K562 (cell line): ENCODE results near the gene RBMX2. TPM values are rescaled to one million over a fixed set of nuclear protein-coding genes. Genes with fewer than 3 reads are reported as not detected.

ENCODE experiments used
- ASH1L ChIP-seq: fragments of 450-650 bp; IDR thresholded peaks from 2 replicates; pipeline ENCODE4 v1.6.1; 2018; ENCODE audit warnings: borderline replicate concordance, mild to moderate bottlenecking, low read depth; ENCODE audit not compliant: partially characterized antibody
- CBX2 ChIP-seq: fragments of 200-600 bp; sonication (generic); IDR thresholded peaks from one replicate; pipeline ENCODE4 v1.6.1; 2012; ENCODE audit warnings: mild to moderate bottlenecking, low read length, inconsistent platforms; ENCODE audit not compliant: insufficient read depth, poor library complexity, severe bottlenecking
- CHD2 ChIP-seq: IDR thresholded peaks from 2 replicates; pipeline ENCODE4 v1.6.1; 2011; ENCODE audit warnings: low read depth, low read length
- CSDE1 ChIP-seq, 2 experiments: fragments of 450-650 bp; IDR thresholded peaks; 2 replicates each; pipeline ENCODE4 v1.6.1; 2016; ENCODE audit warnings: mild to moderate bottlenecking in 1 of 2
- HDAC3 ChIP-seq: fragments of 450-650 bp; IDR thresholded peaks from 2 replicates; pipeline ENCODE4 v1.6.1; 2018; ENCODE audit warnings: borderline replicate concordance, mild to moderate bottlenecking, moderate library complexity; ENCODE audit not compliant: partially characterized antibody
- KHSRP ChIP-seq: fragments of 450-650 bp; IDR thresholded peaks from 2 replicates; pipeline ENCODE4 v1.6.1; 2017
- PHF21A ChIP-seq: fragments of 450-650 bp; IDR thresholded peaks from 2 replicates; pipeline ENCODE4 v1.6.1; 2017; ENCODE audit warnings: low read depth, borderline replicate concordance
- POLR2AphosphoS2 ChIP-seq: IDR thresholded peaks from 2 replicates; pipeline ENCODE4 v1.6.1; 2012; ENCODE audit warnings: low read length, improper control_type of control experiment
- SNIP1 ChIP-seq: fragments of 450-650 bp; IDR thresholded peaks from 2 replicates; pipeline ENCODE4 v1.7.1; 2017; ENCODE audit warnings: low read depth, mild to moderate bottlenecking
- SOX6 ChIP-seq: fragments of 450-650 bp; IDR thresholded peaks from 2 replicates; pipeline ENCODE4 v1.6.1; 2014; ENCODE audit warnings: mild to moderate bottlenecking
- SPI1 ChIP-seq: IDR thresholded peaks from 2 replicates; pipeline ENCODE4 v1.6.1; 2011; ENCODE audit warnings: low read depth, low read length, control low read depth, borderline replicate concordance
- YY1 ChIP-seq, 3 experiments: IDR thresholded peaks; 2 replicates each; pipeline ENCODE4 v1.6.1; 2011; ENCODE audit warnings: low read length in 2 of 3, mild to moderate bottlenecking in 2 of 3, moderate library complexity in 2 of 3, borderline replicate concordance in 1 of 3, control low read depth in 1 of 3, low read depth in 1 of 3; ENCODE audit not compliant: insufficient read depth in 3 of 3, insufficient replicate concordance in 2 of 3, control insufficient read depth in 1 of 3, insufficient read length in 1 of 3; ENCODE audit errors: extremely low read depth in 1 of 3
- ZNF140 ChIP-seq: fragments of 250-450 bp; sonication (Bioruptor Pico); IDR thresholded peaks from 2 replicates; pipeline ENCODE4 v1.8.0; 2021; ENCODE audit warnings: moderate library complexity, mild to moderate bottlenecking, inconsistent platforms
- ZNF583 ChIP-seq: fragments of 250-450 bp; sonication (Bioruptor Pico); IDR thresholded peaks from 2 replicates; pipeline ENCODE4 v1.4.0; 2020
- polyA plus RNA-seq, 8 experiments: library from polyadenylated mRNA; depleted of rRNA in 4 of 8; stranded (reverse) in 5 of 8; unstranded in 3 of 8; fragments of >200 nt; fragmentation: Nextera tagmentation in 2 of 8; fragmentation: Illumina TruSeq in 1 of 8; extraction: Ambion mirVana in 2 of 8; extraction: Trizol in 1 of 8; gene quantifications; 2 replicates each; pipeline versions ENCODE4 v1.2.1 to v1.2.3, GENCODE V29; 2011 to 2014; ENCODE audit warnings: inconsistent platforms in 1 of 8, missing spikeins in 1 of 8
- total RNA-seq, 7 experiments: library from RNA; depleted of rRNA in 6 of 7; stranded (reverse); fragments of >200 nt in 6 of 7; fragmentation: Illumina TruSeq in 2 of 7; extraction: Trizol in 2 of 7; gene quantifications; 2 replicates each; pipeline versions ENCODE4 v1.2.1 to v1.2.3, GENCODE V29; 2011 to 2021; ENCODE audit warnings: low replicate concordance in 1 of 7
- TF ChIP-seq, protein P1 (sequence below): fragments of 450-650 bp; conservative IDR thresholded peaks from 2 replicates; pipeline ENCODE4 v1.6.1; 2016; ENCODE audit warnings: missing genetic modification characterization, low read depth, mild to moderate bottlenecking, control low read depth, missing compliant biosample characterization
- TF ChIP-seq, protein P2 (sequence below): sonication (generic); formaldehyde crosslinking; IDR thresholded peaks from 2 replicates; pipeline ENCODE4 v1.5.0; 2020; ENCODE audit warnings: missing genetic modification reagents
- TF ChIP-seq, protein P3 (sequence below), 2 experiments: fragments of 450-650 bp in 1 of 2; sonication (generic) in 1 of 2; formaldehyde crosslinking; conservative IDR thresholded peaks; 2 replicates each; pipeline versions ENCODE4 v1.4.0 to v1.8.1; 2020 to 2022; ENCODE audit warnings: mild to moderate bottlenecking in 1 of 2, missing genetic modification reagents in 1 of 2
- TF ChIP-seq, protein P4 (sequence below): fragments of 450-650 bp; formaldehyde crosslinking; IDR thresholded peaks from 2 replicates; pipeline ENCODE4 v1.4.0; 2020; ENCODE audit warnings: mild to moderate bottlenecking, moderate library complexity
- TF ChIP-seq, protein P5 (sequence below), 2 experiments: IDR thresholded peaks in 1 of 2; conservative IDR thresholded peaks in 1 of 2; 2 replicates each; pipeline ENCODE4 v1.6.1; 2016; ENCODE audit warnings: low read depth in 2 of 2, mild to moderate bottlenecking in 1 of 2, missing compliant biosample characterization in 1 of 2, missing genetic modification characterization in 1 of 2, moderate library complexity in 1 of 2

Gene RBMX2
- total and polyA plus RNA-seq, 9 of the 15 experiments (the other 6 are each of a cell fraction or from before 2014, with no cell fraction given): 27.2 to 62.5 (median 54.1) TPM

DNA sequence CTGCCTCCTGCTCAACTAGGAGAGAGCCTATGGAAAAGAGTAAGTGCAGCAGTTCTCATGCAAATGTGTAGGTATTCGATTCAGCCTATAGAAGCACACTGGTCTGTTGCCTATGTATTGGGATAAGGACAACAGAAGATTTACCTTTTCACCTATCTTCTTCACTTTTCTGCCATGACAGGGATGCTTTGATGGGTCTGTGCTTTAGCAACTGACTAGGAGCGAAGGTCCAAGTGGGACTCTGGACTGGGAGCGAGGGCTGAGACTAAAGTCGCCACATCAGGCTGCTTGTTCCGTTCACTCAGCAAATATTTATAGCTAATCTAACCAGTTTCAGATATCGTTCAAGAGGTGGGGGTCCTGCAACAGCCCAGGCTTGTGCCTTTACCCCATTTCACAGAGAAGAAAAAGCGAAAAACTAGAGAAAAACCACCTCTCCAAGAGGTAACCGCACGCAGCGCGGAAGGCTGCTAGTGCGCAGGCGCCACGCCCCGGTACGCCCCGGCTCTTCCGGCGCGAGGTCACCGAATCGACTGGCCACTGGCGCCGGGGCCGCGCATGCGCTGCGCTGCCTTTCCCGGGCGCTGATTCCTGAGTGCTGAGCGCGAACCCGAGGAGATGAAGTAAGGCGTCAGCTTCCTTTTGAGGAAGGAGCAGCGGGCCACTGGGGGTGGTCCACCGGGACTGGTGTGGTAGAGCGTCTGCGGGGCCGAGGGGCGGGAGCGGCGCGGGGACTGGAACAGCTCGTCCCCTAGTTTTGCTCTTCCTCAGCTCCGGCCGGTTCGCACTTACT lies at the start of gene RBMX2 (continued):
- TF ChIP-seq SPI1 (no peak), PHF21A (no peak), CBX2 (no peak), ASH1L (no peak), KHSRP (no peak), POLR2AphosphoS2 (no peak), CSDE1 (IDR thresholded peaks at IDR 0.05) (no peak; a peak in 1 of 4 replicates), HDAC3 (no peak), CHD2 (no peak), ZNF140 (CRISPR knock-in tag) (no peak), YY1 (IDR thresholded peaks at IDR 0.05; ENCODE audit: borderline replicate concordance in 1 of 3, control insufficient read depth in 1 of 3, extremely low read depth in 1 of 3, insufficient read depth in 3 of 3, insufficient read length in 1 of 3, insufficient replicate concordance in 2 of 3, low read depth in 1 of 3, low read length in 2 of 3) (no peak), SNIP1 (no peak), ZNF583 (CRISPR knock-in tag) (no peak), SOX6 (no peak)
- TF ChIP-seq, protein P1, sequence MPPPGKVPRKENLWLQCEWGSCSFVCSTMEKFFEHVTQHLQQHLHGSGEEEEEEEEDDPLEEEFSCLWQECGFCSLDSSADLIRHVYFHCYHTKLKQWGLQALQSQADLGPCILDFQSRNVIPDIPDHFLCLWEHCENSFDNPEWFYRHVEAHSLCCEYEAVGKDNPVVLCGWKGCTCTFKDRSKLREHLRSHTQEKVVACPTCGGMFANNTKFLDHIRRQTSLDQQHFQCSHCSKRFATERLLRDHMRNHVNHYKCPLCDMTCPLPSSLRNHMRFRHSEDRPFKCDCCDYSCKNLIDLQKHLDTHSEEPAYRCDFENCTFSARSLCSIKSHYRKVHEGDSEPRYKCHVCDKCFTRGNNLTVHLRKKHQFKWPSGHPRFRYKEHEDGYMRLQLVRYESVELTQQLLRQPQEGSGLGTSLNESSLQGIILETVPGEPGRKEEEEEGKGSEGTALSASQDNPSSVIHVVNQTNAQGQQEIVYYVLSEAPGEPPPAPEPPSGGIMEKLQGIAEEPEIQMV (tag): no peak
- TF ChIP-seq, protein P2, sequence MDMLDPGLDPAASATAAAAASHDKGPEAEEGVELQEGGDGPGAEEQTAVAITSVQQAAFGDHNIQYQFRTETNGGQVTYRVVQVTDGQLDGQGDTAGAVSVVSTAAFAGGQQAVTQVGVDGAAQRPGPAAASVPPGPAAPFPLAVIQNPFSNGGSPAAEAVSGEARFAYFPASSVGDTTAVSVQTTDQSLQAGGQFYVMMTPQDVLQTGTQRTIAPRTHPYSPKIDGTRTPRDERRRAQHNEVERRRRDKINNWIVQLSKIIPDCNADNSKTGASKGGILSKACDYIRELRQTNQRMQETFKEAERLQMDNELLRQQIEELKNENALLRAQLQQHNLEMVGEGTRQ (CRISPR knock-in tag): no peak
- TF ChIP-seq, protein P3, sequence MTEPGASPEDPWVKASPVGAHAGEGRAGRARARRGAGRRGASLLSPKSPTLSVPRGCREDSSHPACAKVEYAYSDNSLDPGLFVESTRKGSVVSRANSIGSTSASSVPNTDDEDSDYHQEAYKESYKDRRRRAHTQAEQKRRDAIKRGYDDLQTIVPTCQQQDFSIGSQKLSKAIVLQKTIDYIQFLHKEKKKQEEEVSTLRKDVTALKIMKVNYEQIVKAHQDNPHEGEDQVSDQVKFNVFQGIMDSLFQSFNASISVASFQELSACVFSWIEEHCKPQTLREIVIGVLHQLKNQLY (CRISPR knock-in tag; conservative IDR thresholded peaks at IDR 0.05): no peak
- TF ChIP-seq, protein P4, sequence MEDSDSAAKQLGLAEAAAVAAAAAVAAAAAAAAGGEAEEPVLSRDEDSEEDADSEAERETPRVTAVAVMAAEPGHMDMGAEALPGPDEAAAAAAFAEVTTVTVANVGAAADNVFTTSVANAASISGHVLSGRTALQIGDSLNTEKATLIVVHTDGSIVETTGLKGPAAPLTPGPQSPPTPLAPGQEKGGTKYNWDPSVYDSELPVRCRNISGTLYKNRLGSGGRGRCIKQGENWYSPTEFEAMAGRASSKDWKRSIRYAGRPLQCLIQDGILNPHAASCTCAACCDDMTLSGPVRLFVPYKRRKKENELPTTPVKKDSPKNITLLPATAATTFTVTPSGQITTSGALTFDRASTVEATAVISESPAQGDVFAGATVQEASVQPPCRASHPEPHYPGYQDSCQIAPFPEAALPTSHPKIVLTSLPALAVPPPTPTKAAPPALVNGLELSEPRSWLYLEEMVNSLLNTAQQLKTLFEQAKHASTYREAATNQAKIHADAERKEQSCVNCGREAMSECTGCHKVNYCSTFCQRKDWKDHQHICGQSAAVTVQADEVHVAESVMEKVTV (CRISPR knock-in tag): no peak
- TF ChIP-seq, protein P5, sequence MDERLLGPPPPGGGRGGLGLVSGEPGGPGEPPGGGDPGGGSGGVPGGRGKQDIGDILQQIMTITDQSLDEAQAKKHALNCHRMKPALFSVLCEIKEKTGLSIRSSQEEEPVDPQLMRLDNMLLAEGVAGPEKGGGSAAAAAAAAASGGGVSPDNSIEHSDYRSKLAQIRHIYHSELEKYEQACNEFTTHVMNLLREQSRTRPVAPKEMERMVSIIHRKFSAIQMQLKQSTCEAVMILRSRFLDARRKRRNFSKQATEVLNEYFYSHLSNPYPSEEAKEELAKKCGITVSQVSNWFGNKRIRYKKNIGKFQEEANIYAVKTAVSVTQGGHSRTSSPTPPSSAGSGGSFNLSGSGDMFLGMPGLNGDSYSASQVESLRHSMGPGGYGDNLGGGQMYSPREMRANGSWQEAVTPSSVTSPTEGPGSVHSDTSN (CRISPR knock-in tag; IDR thresholded peaks at IDR 0.05; ENCODE audit: low read depth): no peak
- TF ChIP-seq, protein P5 (tag; conservative IDR thresholded peaks at IDR 0.05; ENCODE audit: low read depth): no peak
